ENCODE data around the gene BDNF. TPM values are rescaled to one million over a fixed set of nuclear protein-coding genes. Genes with fewer than 3 reads are reported as not detected.

The BDNF gene
- total and polyA plus RNA-seq, 3 experiments from 2014 or later: not detected

- H3K9me3 Mint-ChIP-seq: no peaks in the 10 kb centered on the region
- no peaks in the 10 kb centered on the region for H3K27me3 Mint-ChIP-seq
- no peak overlapping the region for H3K4me3 Mint-ChIP-seq
- ChIA-PET POLR2A (no interaction called here), CTCF (no interaction called here)
- no peaks in the 10 kb centered on the region for H3K4me1 Mint-ChIP-seq
- Histone ChIP-seq H3K27ac (ENCODE audit: low read depth, low read length) (no peak overlapping the region), H3K36me3 (ENCODE audit: insufficient read depth, low read length) (no peaks in the 10 kb centered on the region), H3K4me3 (ENCODE audit: low read length) (no peak overlapping the region), H3K27me3 (ENCODE audit: insufficient read depth, low read length, poor library complexity, severe bottlenecking) (no peaks in the 10 kb centered on the region), H3K9me3 (ENCODE audit: low read length) (no peaks in the 10 kb centered on the region), H3K4me1 (ENCODE audit: insufficient read depth, low read length) (no peaks in the 10 kb centered on the region)
- H3K27ac Mint-ChIP-seq: no peak overlapping the region
- DNase-seq: no peak
- H3K36me3 Mint-ChIP-seq: no peaks in the 10 kb centered on the region
Observed at GRCh38 chr11:27608951-27609350, 91.3 kb downstream of the BDNF start.

- CTCF ChIA-PET: no interaction called here
- no peaks in the 10 kb centered on the region for H3K36me3 Mint-ChIP-seq
- POLR2A ChIA-PET: no interaction called here
Observed at GRCh38 chr11:27605422-27605821, 94.8 kb downstream of the BDNF start.

More at GRCh38 chr11:27605422-27605821, 94.8 kb downstream of the BDNF start:
- Mint-ChIP-seq H3K27me3 (no peaks in the 10 kb centered on the region), H3K4me3 (no peak overlapping the region), H3K4me1 (no peaks in the 10 kb centered on the region), H3K9me3 (no peaks in the 10 kb centered on the region), H3K27ac (no peak overlapping the region)
- no peaks in the 10 kb centered on the region for H3K9me3 ChIP-seq (ENCODE audit: low read length)
- H3K27ac ChIP-seq (ENCODE audit: low read depth, low read length): no peak overlapping the region
- no peak overlapping the region for H3K4me3 ChIP-seq (ENCODE audit: low read length)
- no peaks in the 10 kb centered on the region for H3K36me3 ChIP-seq (ENCODE audit: insufficient read depth, low read length)
- H3K4me1 ChIP-seq (ENCODE audit: insufficient read depth, low read length): no peaks in the 10 kb centered on the region
- DNase-seq: no peak
- H3K27me3 ChIP-seq (ENCODE audit: insufficient read depth, low read length, poor library complexity, severe bottlenecking): no peaks in the 10 kb centered on the region

Other genes with a start within 250 kb of the BDNF start
- gene LGR4, start 227.7 kb downstream of the BDNF start, total RNA-seq: under 1 TPM; 0.04 to 0.39 TPM
- gene LGR4, start 227.7 kb downstream of the BDNF start, polyA plus RNA-seq: 0.07 TPM
- gene LIN7C, start 193.7 kb downstream of the BDNF start, total RNA-seq: 10 to 100 TPM; 27.4 to 28.9 TPM
- gene LIN7C, start 193.7 kb downstream of the BDNF start, polyA plus RNA-seq: 14.7 TPM

Measured in CD8-positive, alpha-beta memory T cell (primary cell).